Keratinocyte (primary cell): ENCODE measurements around the gene KMT2D.

Source experiments
- CTCF ChIP-seq, 3 experiments: IDR thresholded peaks in 1 of 3; conservative IDR thresholded peaks in 1 of 3; optimal IDR thresholded peaks in 1 of 3; 2 replicates in 2 of 3; 3 replicates in 1 of 3; pipeline versions ENCODE3 to v1.5.1; 2011; ENCODE audit warnings: low read length in 3 of 3, mild to moderate bottlenecking in 3 of 3, moderate library complexity in 2 of 3, control low read depth in 1 of 3, inconsistent platforms in 1 of 3; ENCODE audit not compliant: insufficient read depth in 2 of 3; ENCODE audit errors: extremely low read depth in 1 of 3
- EZH2 ChIP-seq: IDR thresholded peaks from one replicate; pipeline ENCODE4 v1.6.1; 2012; ENCODE audit warnings: inconsistent platforms, mild to moderate bottlenecking, low read length, moderate library complexity

DNA sequence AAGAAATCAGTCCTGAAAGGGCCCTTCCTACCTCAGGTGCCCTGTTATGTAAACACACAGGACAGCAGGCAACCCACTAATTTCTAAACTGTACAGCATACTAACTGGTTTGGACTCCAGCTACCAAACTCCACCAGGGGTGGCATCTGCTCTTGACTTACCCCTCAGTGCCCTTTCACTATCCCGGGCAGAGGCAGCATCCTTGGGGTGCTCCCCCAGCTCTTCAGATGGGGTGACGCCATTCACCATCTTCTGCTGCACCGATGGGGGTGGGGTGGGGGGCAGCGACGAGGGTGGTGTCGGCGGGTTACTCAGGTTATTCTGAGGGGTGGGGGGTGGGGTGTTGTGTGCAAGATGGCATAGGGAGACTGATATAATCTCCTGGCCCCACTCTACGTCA is 30.5 kb downstream of the KMT2D start:
- TF ChIP-seq CTCF (optimal IDR thresholded peaks at IDR 0.05 in 1 of 3, IDR thresholded peaks at IDR 0.05 in 1 of 3, conservative IDR thresholded peaks at IDR 0.05 in 1 of 3; ENCODE audit: extremely low read depth in 1 of 3, insufficient read depth in 2 of 3, low read length in 3 of 3) = no peak
- no peak for TF ChIP-seq EZH2
